ENCODE data around the gene HRG.
A peak's percentile ranks its signal among the peaks of the same experiment; 100 is the strongest.
"Not testable (repeated sequence)": the region's sequence is repeated elsewhere in the genome, so short reads cannot be mapped to it uniquely, and the experiment has no call there.

The HRG gene

DNA sequence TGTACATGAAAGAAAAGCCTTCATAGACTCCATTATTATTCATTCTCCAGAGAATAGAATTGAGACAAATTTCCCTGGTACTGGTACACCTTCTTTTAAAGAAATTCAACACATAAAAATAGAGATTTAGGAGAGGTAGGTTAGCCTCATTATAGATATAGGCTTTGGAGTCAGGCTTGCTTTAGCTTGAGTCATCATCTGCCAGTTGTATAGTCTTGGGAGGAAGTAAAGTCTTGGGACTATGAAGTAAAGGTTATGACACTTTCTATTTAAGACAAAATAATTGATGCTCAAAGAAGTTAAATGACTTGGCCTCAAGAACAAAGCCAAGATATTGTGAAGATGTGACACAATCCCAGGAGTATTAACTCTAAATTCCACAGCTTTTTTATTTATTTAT is 4.3 kb downstream of the HRG start:
- DNase-seq = no peak
- in situ Hi-C loops (cut with MboI; ENCODE audit: low pct_unique_long_range_greater_than_20kb, low sequenced_read_pairs) = no loop called here

GRCh38 chr3:186671051-186671450 is 5.2 kb downstream of the HRG start:
- in situ Hi-C loops (cut with MboI; ENCODE audit: low pct_unique_long_range_greater_than_20kb, low sequenced_read_pairs) = no loop called here
- no peak for DNase-seq

DNA sequence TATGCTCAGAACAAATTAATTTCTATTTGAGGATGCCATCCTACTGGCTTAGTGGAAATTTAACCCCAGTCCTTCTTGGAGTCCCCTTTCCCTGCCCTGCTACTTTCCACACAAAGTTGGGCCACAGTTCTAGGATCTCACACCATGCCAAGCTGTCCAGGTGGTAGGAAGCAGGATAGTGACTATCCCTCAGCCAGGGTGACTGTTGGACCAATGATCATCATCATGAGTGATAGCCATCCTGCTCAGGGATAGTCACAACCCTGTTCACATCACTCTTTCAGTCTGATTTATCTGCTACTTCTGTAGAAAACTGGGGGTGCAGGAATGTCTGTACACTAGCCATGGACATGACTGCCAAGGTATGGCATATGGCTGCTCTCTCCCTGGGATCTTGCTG is 12.8 kb downstream of the HRG start:
- no peak for DNase-seq
- in situ Hi-C loops (cut with MboI; ENCODE audit: low pct_unique_long_range_greater_than_20kb, low sequenced_read_pairs) = no loop called here

- no peak for DNase-seq
- in situ Hi-C loops (cut with MboI; ENCODE audit: low pct_unique_long_range_greater_than_20kb, low sequenced_read_pairs) = no loop called here
Observed at GRCh38 chr3:186679151-186679550, 13.3 kb downstream of the HRG start.

DNA sequence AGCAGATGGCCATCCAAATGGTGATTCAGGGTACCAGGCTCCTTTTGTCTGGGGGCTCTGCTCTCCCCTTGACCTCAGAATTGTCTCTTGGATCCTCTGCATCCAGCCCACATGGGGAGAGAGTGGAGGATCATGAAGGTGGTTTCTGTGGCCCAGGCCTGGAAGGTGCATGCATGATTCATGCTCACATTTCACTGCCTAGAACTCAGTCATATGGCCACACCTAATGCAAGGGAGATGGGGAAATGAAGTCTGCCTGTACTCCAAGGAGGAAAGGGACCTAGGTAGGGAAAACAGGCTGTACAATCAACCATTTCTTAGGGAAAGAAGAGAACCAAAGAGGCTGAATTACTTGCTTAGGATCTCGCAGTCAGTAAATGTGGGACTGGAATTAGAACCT is 15.1 kb downstream of the HRG start:
- in situ Hi-C loops (cut with MboI; ENCODE audit: low pct_unique_long_range_greater_than_20kb, low sequenced_read_pairs) = no loop called here

DNA sequence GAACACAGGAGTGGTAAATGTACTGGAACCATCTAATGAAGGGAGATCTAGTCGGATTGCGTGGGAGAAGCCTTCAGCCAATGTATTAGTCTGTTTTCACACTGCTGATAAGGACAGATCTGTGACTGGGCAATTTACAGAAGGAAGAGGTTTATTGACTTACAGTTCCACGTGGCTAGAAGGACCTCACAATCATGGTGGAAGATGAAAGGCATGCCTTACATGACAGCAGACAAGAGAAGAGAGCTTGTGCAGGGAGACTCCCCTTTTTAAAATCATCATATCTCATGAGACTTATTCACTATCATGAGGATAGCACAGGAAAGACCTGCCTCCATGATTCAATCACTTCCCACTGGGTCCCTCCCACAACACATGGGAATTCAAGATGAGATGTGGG is 17.0 kb downstream of the HRG start:
- in situ Hi-C loops (cut with MboI; ENCODE audit: low pct_unique_long_range_greater_than_20kb, low sequenced_read_pairs) = no loop called here
- DNase-seq = no peak

More for the DNA sequence above, 15.1 kb downstream of the HRG start:
- no peak for DNase-seq

DNA sequence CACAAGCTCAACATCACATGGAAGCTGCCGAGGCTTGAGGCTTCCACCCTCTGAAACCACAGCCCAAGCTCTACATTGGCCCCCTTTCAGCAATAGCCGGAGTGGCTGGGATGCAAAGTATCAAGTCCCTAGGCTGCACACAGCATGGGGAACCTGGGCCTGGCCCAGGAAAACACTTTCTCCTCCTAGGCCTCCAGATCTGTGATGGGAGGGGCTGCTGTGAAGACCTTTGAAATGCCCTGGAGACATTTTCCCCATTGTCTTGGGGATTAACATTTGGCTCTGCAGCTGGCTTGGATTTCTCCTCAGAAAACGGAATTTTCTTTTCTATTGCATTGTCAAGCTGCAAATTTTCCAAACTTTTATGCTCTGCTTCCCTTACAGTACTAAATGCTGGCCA is 18.2 kb downstream of the HRG start:
- in situ Hi-C loops (cut with MboI; ENCODE audit: low pct_unique_long_range_greater_than_20kb, low sequenced_read_pairs) = no loop called here
- DNase-seq = no peak

DNA sequence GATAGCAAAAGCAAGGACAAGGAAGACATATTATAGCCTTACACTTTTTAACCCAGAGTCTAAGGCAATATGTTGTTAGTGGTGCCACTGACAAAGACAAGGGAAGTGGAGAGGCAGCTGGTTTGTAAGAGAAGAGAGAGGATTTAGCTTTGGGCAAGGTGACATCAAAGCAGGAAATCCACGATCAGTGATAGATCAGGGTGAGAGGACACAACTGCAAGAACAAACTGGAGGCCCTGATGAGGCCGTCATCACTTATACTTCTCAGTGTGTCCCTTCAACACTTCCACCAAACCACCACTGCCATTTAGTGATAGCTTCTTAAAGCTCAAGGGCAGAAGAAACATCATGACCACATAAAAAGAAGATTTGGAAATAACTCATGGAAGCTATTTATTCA is 20.7 kb downstream of the HRG start:
- DNase-seq; in situ Hi-C loops (cut with MboI; ENCODE audit: low pct_unique_long_range_greater_than_20kb, low sequenced_read_pairs): not testable (repeated sequence)

DNA sequence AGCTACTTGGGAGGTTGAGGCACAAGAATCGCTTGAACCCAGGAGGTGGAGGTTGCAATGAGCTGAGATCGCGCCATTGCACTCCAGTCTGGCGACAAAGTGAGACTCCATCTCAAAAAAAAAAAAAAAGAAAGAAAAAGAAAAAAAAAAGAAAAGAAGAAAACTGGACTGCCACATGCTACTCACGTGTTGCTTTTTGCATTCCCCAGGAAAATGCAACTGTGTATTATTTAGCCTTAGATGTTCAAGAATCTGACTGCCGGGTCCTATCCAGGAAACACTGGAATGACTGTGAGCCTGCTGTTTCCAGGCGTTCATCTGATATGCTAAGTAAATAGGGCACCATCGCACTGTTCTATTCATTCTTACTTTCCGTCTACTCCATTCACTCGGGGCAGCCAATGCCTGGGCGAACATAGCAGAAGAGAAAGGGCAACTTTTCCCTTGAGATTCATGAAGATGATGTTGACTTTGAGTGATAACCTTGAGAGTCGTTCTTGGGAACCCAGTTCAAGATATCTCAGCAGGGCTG is 21.4 kb downstream of the HRG start:
- in situ Hi-C loops (cut with MboI; ENCODE audit: low pct_unique_long_range_greater_than_20kb, low sequenced_read_pairs) = no loop called here
- no peak for DNase-seq

DNA sequence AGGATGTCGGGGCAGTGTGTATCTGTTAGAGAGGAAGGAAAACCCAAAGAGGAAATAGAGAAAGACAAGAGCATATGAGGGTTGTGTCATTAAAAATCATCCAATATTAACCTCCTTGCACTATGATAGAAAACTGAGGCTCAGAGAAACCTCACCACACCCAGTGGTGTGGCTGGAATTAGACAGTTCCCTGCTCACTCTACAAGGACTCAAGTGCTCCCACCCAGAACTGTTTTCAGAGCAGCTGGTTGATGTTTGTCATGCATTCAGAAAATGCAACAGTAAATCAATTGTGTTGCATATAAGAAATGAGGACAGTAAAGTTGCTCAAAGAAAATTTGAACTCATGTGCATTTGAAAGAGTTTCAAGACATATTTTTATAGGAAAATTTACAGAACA is 24.5 kb downstream of the HRG start:
- in situ Hi-C loops (cut with MboI; ENCODE audit: low pct_unique_long_range_greater_than_20kb, low sequenced_read_pairs); DNase-seq: not testable (repeated sequence)

- in situ Hi-C loops (cut with MboI; ENCODE audit: low pct_unique_long_range_greater_than_20kb, low sequenced_read_pairs) = no loop called here
- no peak for DNase-seq
Observed at GRCh38 chr3:186691676-186692075, 25.9 kb downstream of the HRG start.

DNA sequence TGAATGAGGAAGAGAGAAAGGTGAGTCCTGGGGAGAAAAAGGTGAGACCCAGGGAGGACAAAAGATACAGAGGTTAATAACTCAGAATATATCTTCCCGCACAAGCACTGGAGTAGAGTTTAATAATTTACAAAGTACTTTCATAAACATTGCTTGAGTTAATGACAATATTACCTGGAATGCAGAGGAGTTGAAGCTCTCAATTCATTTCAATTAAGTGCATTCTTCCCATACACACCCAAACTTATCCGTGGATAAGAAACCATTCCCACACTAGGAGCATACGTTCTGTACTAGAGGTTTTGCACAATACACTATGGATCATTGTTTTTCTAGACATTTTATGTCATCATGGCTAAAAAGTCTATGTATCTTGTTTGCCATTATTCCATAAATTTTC is 28.0 kb downstream of the HRG start:
- in situ Hi-C loops (cut with MboI; ENCODE audit: low pct_unique_long_range_greater_than_20kb, low sequenced_read_pairs) = no loop called here
- DNase-seq = no peak

- no peak for DNase-seq
- in situ Hi-C loops (cut with MboI; ENCODE audit: low pct_unique_long_range_greater_than_20kb, low sequenced_read_pairs) = no loop called here
Observed at GRCh38 chr3:186694288-186695032, 28.6 kb downstream of the HRG start.

DNA sequence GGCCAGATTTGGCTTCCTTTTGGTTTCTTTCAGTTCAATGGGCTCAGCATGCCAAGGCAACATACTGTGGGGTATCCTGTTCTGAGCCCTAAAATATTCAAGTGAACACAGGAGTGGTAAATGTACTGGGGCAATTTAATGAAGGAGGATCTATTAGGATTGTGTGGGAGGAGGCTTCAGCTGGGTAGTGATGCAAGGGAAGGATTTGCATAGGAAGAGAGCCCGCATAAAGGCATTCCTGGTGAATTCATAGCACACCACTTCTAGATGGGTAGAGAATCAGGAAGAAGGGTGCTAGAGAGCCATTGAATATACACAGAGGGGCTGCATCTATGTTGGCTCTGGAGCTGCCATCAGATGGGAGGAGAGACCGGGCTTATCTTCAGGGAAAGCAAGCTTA is 30.7 kb downstream of the HRG start:
- in situ Hi-C loops (cut with MboI; ENCODE audit: low pct_unique_long_range_greater_than_20kb, low sequenced_read_pairs) = no loop called here
- no peak for DNase-seq

DNA sequence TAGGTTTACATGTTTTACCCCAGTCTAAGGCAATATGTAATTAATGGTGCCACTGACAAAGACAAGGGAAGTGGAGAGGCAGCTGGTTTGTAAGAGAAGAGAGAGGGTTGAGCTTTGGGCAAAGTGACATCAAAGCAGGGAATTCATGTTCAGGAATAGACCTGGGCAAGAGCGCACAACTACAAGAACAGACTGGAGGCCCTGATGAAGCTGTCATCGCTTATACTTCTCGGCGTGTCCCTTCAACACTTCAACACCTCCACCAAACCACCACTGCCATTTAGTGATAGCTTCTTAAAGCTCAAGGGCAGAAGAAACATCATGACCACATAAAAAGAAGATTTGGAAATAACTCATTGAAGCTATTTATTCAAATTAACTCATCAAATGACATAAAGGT is 31.7 kb downstream of the HRG start:
- in situ Hi-C loops (cut with MboI; ENCODE audit: low pct_unique_long_range_greater_than_20kb, low sequenced_read_pairs) = no loop called here
- no peak for DNase-seq

- in situ Hi-C loops (cut with MboI; ENCODE audit: low pct_unique_long_range_greater_than_20kb, low sequenced_read_pairs) = no loop called here
- no peak for DNase-seq
Observed at GRCh38 chr3:186700267-186700666, 34.5 kb downstream of the HRG start.

GRCh38 chr3:186702451-186702850 is 36.6 kb downstream of the HRG start:
- DNase-seq; in situ Hi-C loops (cut with MboI; ENCODE audit: low pct_unique_long_range_greater_than_20kb, low sequenced_read_pairs): not testable (repeated sequence)

DNA sequence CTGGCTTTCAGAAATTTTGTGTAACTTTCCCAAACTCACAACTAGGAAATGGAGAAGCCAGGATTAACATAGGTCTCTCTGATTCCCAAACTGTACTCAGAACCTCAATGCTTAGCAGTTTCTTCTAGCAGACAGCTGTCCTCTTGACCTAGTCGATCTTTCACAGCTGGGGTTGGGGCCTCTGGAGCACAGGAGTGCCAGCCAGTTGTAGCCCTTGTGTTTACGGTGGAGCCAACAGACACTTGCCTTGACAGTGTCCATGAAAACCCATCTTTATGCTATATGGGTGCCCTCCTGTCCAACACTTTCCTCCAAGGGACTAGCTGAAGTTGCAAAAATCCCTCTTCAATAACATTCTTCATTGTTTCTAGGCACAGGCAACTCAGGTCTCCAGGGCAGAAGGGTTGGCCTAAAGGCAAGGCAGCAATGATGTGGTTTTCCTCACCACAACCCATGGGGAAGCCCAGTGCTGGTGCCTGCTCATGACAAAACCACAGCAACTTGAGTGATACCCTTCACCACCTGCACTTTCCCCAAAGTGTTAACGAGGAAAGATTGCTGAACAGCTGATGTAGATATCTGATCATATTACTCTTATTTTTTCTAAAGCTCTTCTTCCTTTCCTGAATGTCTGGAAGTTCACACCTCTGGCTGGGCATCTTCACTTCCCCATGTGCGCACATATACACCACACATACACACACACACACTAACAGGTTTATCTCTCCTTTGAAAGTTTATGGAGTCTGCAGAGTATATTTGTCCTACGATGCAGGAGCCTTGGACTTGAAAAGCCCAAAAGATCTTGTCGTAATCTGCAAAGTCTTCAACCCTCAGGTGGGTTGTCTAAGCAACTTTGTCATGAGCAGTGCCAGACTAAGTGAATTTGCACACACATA is 40.3 kb downstream of the HRG start:
- DNase-seq = peak; percentile 29
- in situ Hi-C loops (cut with MboI; ENCODE audit: low pct_unique_long_range_greater_than_20kb, low sequenced_read_pairs) = no loop called here

DNA sequence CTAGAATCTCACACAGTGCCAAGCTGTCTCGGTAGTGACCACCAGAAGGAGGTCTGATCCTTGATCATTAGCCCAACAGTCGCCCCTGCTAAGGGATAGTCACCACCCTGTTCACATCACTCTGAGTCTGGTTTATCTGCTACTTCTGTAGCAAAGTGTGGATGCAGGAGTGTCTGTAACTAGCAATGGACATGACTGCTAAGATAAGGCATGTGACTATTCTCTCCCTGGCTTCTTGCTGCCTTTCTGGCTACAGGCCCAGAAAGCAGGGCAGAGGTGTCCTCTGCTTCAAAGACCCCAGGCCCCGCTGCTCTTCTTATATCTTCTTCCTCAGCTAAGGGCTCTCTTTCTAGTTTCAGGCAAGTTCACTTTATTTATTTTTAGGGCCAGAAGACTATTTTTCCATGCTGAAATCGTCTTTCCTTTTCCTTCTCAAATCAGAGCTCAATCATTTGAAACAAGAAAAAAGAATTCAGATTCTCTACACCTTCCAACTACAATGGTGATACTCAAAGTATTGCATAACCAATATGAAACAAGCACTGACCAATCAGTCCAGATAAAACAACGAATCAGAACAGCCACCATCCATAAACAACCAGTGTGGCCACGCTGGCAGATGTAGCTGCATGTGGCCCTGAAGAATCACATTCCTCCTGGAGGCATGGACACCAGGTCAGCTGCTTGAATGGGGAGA is 43.3 kb downstream of the HRG start:
- DNase-seq = no peak
- in situ Hi-C loops (cut with MboI; ENCODE audit: low pct_unique_long_range_greater_than_20kb, low sequenced_read_pairs) = no loop called here

- DNase-seq; in situ Hi-C loops (cut with MboI; ENCODE audit: low pct_unique_long_range_greater_than_20kb, low sequenced_read_pairs): not testable (repeated sequence)
Observed at GRCh38 chr3:186710694-186711093, 44.9 kb downstream of the HRG start.
